SJCRH30 (cell line): Measurements from ENCODE around the gene SCAP. TPM values are rescaled to one million over a fixed set of nuclear protein-coding genes. Genes with fewer than 3 reads are reported as not detected.

ENCODE experiments used
- DNase-seq, 2 experiments: peaks; one replicate each; pipeline ENCODE4 v3.0.0-alpha.2; 2015 to 2020
- H3K27ac ChIP-seq: fragments of 250-450 bp; sonication (Bioruptor Pico); 2 replicates; pipeline ENCODE4 v1.5.1; 2020; ENCODE audit warnings: mild to moderate bottlenecking, moderate library complexity
- H3K27me3 ChIP-seq: fragments of 250-450 bp; sonication (Bioruptor Pico); 2 replicates; pipeline ENCODE4 v1.5.1; 2020; ENCODE audit warnings: mild to moderate bottlenecking, moderate library complexity
- H3K36me3 ChIP-seq: fragments of 250-450 bp; sonication (Bioruptor Pico); 2 replicates; pipeline ENCODE4 v1.5.1; 2020; ENCODE audit warnings: mild to moderate bottlenecking, moderate library complexity
- H3K4me1 ChIP-seq: fragments of 250-450 bp; sonication (Bioruptor Pico); 2 replicates; pipeline ENCODE4 v1.5.1; 2020; ENCODE audit warnings: mild to moderate bottlenecking, moderate library complexity
- H3K4me3 ChIP-seq: fragments of 250-450 bp; sonication (Bioruptor Pico); 2 replicates; pipeline ENCODE4 v1.5.1; 2020; ENCODE audit warnings: mild to moderate bottlenecking, moderate library complexity
- H3K9me3 ChIP-seq: fragments of 250-450 bp; sonication (Bioruptor Pico); replicated peaks from 2 replicates; pipeline ENCODE4 v1.5.1; 2020; ENCODE audit warnings: mild to moderate bottlenecking, moderate library complexity
- total RNA-seq: library from RNA; depleted of rRNA; stranded (reverse); fragments of >200 nt; shearing (Covaris generic); gene quantifications from 2 replicates; pipeline ENCODE4 v1.2.3, GENCODE V29; 2014

SCAP gene
- total RNA-seq, 1 experiment from 2014 or later: 47.5 TPM

GRCh38 chr3:47430606-47431005, 45.1 kb downstream of the SCAP start:
- Histone ChIP-seq H3K4me1 (no peaks in the 10 kb centered on the region), H3K4me3 (no peak overlapping the region), H3K27me3 (no peaks in the 10 kb centered on the region), H3K36me3 (peaks cover 22% of the 10 kb centered on the region), H3K27ac (no peak overlapping the region), H3K9me3 (no peaks in the 10 kb centered on the region)
- DNase-seq: no peak

DNA sequence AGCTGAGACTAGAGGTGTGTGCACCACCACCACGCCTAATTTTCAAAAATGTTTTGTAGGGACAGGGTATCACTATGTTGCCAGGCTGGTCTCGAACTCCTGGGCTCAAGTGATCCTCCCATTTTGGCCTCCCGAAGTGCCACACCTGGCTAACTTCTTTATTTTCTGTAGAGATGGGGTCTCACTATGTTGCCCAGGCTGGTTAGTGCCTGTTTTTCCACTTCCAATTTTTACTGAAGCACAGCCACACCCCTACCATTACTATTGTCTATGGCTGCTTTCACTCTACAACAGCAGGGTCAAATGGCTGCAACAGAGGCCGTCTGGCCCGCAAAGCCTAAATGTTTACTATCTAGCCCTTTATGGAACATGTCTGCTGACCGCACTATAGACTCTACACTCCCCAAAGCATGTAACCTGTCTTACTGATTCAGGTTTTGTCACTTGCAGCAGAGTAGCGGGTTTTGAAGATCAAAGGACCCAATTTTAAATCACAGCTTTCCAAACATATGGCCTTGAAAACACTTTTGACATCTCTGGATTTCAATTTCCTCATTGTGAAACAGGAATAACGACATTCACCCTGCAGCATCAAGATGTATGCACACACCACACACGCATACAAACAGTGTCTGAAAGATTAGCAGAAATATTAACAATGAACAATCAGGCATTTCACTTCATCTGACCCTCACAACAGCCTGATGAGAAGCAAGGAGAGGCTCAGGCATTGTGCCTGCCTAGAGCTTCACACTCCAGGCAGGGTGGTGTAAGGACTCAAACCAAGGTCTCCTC, 46.1 kb downstream of the SCAP start:
- Histone ChIP-seq H3K27me3 (no peaks in the 10 kb centered on the region), H3K4me1 (no peaks in the 10 kb centered on the region), H3K4me3 (no peak overlapping the region), H3K36me3 (peaks cover 19% of the 10 kb centered on the region), H3K9me3 (no peaks in the 10 kb centered on the region), H3K27ac (no peak overlapping the region)
- DNase-seq: no peak

DNA sequence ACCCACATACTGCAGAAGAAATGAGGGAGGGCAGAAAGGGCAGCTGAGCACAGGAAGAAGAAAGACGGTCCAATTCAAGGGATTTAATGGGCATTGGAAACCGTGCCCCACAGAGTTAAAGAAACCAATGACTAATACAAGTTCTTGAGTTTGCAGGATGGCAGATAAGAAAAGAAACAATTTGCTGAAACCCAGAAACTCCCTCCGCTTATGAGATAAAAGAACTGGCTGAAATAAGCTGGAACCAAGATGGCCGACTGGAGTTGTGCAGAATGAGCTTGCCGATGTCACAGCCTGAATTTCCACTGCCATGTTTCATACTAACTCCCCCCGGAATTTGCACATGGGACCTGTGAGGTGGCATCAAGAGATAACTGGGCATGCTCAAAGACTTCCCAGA, 47.1 kb downstream of the SCAP start:
- no peaks in the 10 kb centered on the region for H3K4me1 ChIP-seq
- no peak for DNase-seq
- H3K4me3 ChIP-seq: no peak overlapping the region
- H3K27ac ChIP-seq: no peak overlapping the region
- no peaks in the 10 kb centered on the region for H3K27me3 ChIP-seq
- peaks cover 23% of the 10 kb centered on the region for H3K36me3 ChIP-seq
- H3K9me3 ChIP-seq: no peaks in the 10 kb centered on the region

- Histone ChIP-seq H3K36me3 (peaks cover 19% of the 10 kb centered on the region), H3K4me1 (no peaks in the 10 kb centered on the region), H3K27me3 (no peaks in the 10 kb centered on the region), H3K9me3 (no peaks in the 10 kb centered on the region), H3K4me3 (no peak overlapping the region), H3K27ac (no peak overlapping the region)
- no peak for DNase-seq
Measured at GRCh38 chr3:47427866-47428265, 47.9 kb downstream of the SCAP start.

DNA sequence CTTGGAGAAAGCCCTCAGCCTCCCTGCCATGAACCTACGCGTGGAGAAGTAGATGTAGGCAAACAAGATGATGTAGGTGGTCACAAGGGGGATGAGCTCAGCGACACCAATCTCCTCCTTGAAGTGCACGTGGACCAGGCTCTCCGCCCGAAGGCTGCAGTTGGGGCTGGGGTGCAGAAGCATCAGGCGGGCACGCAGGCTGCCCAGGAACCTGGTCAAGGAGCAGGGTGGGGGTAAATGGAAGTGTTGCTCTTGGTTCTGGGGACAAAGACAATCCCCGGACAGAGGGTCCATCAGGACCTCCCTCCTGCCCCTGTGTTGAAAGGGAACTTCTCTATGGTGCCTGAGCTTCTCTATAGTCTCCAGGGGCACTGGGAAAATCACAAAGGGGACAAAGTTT, 49.8 kb downstream of the SCAP start:
- DNase-seq: no peak
- H3K27ac ChIP-seq: no peak overlapping the region
- H3K9me3 ChIP-seq: no peaks in the 10 kb centered on the region
- H3K4me1 ChIP-seq: peaks cover 7% of the 10 kb centered on the region
- H3K4me3 ChIP-seq: no peak overlapping the region
- H3K27me3 ChIP-seq: no peaks in the 10 kb centered on the region
- H3K36me3 ChIP-seq: peaks cover 12% of the 10 kb centered on the region

GRCh38 chr3:47425383-47425778, 50.4 kb downstream of the SCAP start:
- Histone ChIP-seq H3K4me3 (no peak overlapping the region), H3K36me3 (peaks cover 12% of the 10 kb centered on the region), H3K27me3 (no peaks in the 10 kb centered on the region), H3K27ac (no peak overlapping the region), H3K4me1 (peaks cover 7% of the 10 kb centered on the region), H3K9me3 (no peaks in the 10 kb centered on the region)
- no peak for DNase-seq

GRCh38 chr3:47424434-47425382, 51.0 kb downstream of the SCAP start:
- no peak for DNase-seq
- no peaks in the 10 kb centered on the region for H3K27me3 ChIP-seq
- H3K9me3 ChIP-seq: no peaks in the 10 kb centered on the region
- H3K36me3 ChIP-seq: peaks cover 12% of the 10 kb centered on the region
- H3K4me3 ChIP-seq: no peak overlapping the region
- no peak overlapping the region for H3K27ac ChIP-seq
- H3K4me1 ChIP-seq: peaks cover 7% of the 10 kb centered on the region

GRCh38 chr3:47423548-47424145, 52.1 kb downstream of the SCAP start:
- Histone ChIP-seq H3K27me3 (no peaks in the 10 kb centered on the region), H3K4me3 (no peak overlapping the region), H3K27ac (no peak overlapping the region), H3K36me3 (peaks cover 12% of the 10 kb centered on the region), H3K4me1 (peaks cover 7% of the 10 kb centered on the region), H3K9me3 (no peaks in the 10 kb centered on the region)
- no peak for DNase-seq

DNA sequence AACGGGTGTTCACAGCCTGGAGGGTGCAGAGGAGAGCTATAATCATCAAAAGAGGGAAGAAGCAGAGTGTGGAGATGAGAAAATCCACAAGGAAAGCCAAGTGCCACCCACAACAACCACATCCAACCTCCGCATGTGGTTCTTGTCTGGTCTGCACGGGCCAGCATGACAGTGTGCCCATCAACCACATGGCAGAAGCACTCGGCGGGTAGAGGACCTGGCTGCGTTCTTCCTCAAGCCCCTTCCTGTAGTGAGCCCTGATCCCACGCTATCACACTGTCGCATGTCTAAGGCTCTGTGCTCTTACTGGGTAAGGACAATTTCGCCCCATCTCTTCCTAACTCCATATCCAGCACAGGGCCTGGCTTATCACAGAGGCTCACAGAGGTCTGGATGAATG, 53.0 kb downstream of the SCAP start:
- H3K36me3 ChIP-seq: peaks cover 7% of the 10 kb centered on the region
- H3K4me1 ChIP-seq: peaks cover 7% of the 10 kb centered on the region

GRCh38 chr3:47421741-47422649, 53.7 kb downstream of the SCAP start:
- H3K4me1 ChIP-seq: peaks cover 7% of the 10 kb centered on the region
- H3K4me3 ChIP-seq: no peak overlapping the region
- DNase-seq: peak in 1 of 2 experiments; percentile 29
- H3K36me3 ChIP-seq: peaks cover 12% of the 10 kb centered on the region
- H3K27me3 ChIP-seq: no peaks in the 10 kb centered on the region
- H3K9me3 ChIP-seq: no peaks in the 10 kb centered on the region
- H3K27ac ChIP-seq: peak overlapping the region; percentile 30; the same call in 1 of the 2 replicates

More for the DNA sequence above, 53.0 kb downstream of the SCAP start:
- Histone ChIP-seq H3K9me3 (no peaks in the 10 kb centered on the region), H3K4me3 (no peak overlapping the region), H3K27ac (no peak overlapping the region), H3K27me3 (no peaks in the 10 kb centered on the region)
- DNase-seq: no peak

- peak; percentile 83 to 93 for DNase-seq
- no peak overlapping the region for H3K4me3 ChIP-seq
- no peaks in the 10 kb centered on the region for H3K27me3 ChIP-seq
- peak overlapping the region; percentile 30; the same call in 1 of the 2 replicates for H3K27ac ChIP-seq
- H3K36me3 ChIP-seq: peaks cover 21% of the 10 kb centered on the region
- no peaks in the 10 kb centered on the region for H3K9me3 ChIP-seq
- H3K4me1 ChIP-seq: peaks cover 7% of the 10 kb centered on the region
Measured at GRCh38 chr3:47420511-47421484, 54.9 kb downstream of the SCAP start.

DNA sequence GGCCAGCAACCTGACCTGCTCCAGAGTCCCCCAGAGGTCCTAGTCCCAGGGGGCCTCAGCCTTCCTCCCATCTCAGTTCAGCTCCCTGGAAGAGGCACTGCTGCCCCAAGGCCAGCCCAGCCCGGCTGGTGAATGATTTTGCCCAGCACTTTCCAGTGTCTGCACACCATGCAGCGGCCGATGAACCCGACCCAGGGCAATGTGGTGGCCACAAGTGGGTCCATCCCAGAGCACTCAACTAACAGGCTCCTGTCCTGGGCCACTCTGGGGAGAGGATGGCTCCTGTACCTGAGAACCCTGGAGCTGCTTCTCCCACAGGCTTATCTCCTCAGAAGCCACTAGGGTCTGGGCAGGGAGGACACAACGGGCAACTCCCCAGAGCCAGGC, 55.7 kb downstream of the SCAP start:
- H3K4me3 ChIP-seq: no peak overlapping the region
- H3K27ac ChIP-seq: no peak overlapping the region
- peaks cover 28% of the 10 kb centered on the region for H3K36me3 ChIP-seq
- no peak for DNase-seq
- no peaks in the 10 kb centered on the region for H3K9me3 ChIP-seq
- H3K27me3 ChIP-seq: no peaks in the 10 kb centered on the region
- H3K4me1 ChIP-seq: peaks cover 7% of the 10 kb centered on the region
